Neural cell (in vitro differentiated cells): ENCODE results near the gene TMEM181. TPM values are rescaled to one million over a fixed set of nuclear protein-coding genes. Genes with fewer than 3 reads are reported as not detected.

Source experiments
- H2AFZ ChIP-seq: fragments of 200-600, 300-800 bp; sonication (generic), shearing (Covaris generic); 2 replicates; pipeline ENCODE4 v1.6.0; 2014; ENCODE audit warnings: low read depth, mild to moderate bottlenecking, antibody characterized with exemption, low read length, moderate library complexity
- H3F3A ChIP-seq: fragments of 200-600 bp; shearing (Covaris generic); 2 replicates; pipeline ENCODE4 v1.6.1; 2016; ENCODE audit warnings: mild to moderate bottlenecking, moderate library complexity, mixed read lengths, antibody characterized with exemption, low read length; ENCODE audit not compliant: insufficient read depth, poor library complexity, severe bottlenecking
- H3K27ac ChIP-seq: fragments of 200-600, 300-800 bp; sonication (generic), shearing (Covaris generic); 2 replicates; pipeline ENCODE4 v1.5.1; 2014; ENCODE audit warnings: mild to moderate bottlenecking, low read length, moderate library complexity
- H3K27me3 ChIP-seq: fragments of 300-800, 200-600 bp; sonication (generic), shearing (Covaris generic); 2 replicates; pipeline ENCODE4 v1.6.0; 2014; ENCODE audit warnings: mild to moderate bottlenecking, low read depth, low read length, moderate library complexity; ENCODE audit not compliant: insufficient read depth
- H3K36me3 ChIP-seq: fragments of 300-800, 200-600 bp; sonication (generic), shearing (Covaris generic); 2 replicates; pipeline ENCODE4 v1.5.1; 2014; ENCODE audit warnings: mild to moderate bottlenecking, antibody characterized with exemption, low read length, moderate library complexity; ENCODE audit not compliant: insufficient read depth
- H3K4me2 ChIP-seq: fragments of 300-800, 200-600 bp; sonication (generic), shearing (Covaris generic); 2 replicates; pipeline ENCODE4 v1.6.0; 2014; ENCODE audit warnings: mild to moderate bottlenecking, low read length
- H3K4me3 ChIP-seq: fragments of 300-800, 200-600 bp; sonication (generic), shearing (Covaris generic); 2 replicates; pipeline ENCODE4 v1.5.1; 2014; ENCODE audit warnings: mild to moderate bottlenecking, low read length, moderate library complexity
- H3K79me2 ChIP-seq: fragments of 200-600 bp; shearing (Covaris generic); replicated peaks from 2 replicates; pipeline ENCODE4 v1.6.0; 2014; ENCODE audit warnings: mild to moderate bottlenecking, low read length, moderate library complexity; ENCODE audit not compliant: insufficient read depth
- H3K9ac ChIP-seq: fragments of 300-800, 200-600 bp; sonication (generic), shearing (Covaris generic); 2 replicates; pipeline ENCODE4 v1.6.1; 2016; ENCODE audit warnings: mild to moderate bottlenecking, low read length, mixed read lengths
- H3K9me2 ChIP-seq: fragments of 200-600 bp; shearing (Covaris generic); 2 replicates; pipeline ENCODE4 v1.6.1; 2016; ENCODE audit warnings: mild to moderate bottlenecking, low read length, mixed read lengths; ENCODE audit not compliant: insufficient read depth
- H3K9me3 ChIP-seq: fragments of 200-600, 300-800 bp; sonication (generic), shearing (Covaris generic); 2 replicates; pipeline ENCODE4 v1.6.1; 2016; ENCODE audit warnings: mild to moderate bottlenecking, mixed run types, low read length, moderate library complexity, mixed read lengths
- H4K20me1 ChIP-seq: fragments of 200-600 bp; shearing (Covaris generic); 2 replicates; pipeline ENCODE4 v1.6.1; 2016; ENCODE audit warnings: mild to moderate bottlenecking, mixed run types; ENCODE audit not compliant: insufficient read depth
- CTCF ChIP-seq: fragments of 450-650 bp; IDR thresholded peaks from 2 replicates; pipeline ENCODE4 v1.5.1; 2014; ENCODE audit warnings: antibody characterized with exemption, mild to moderate bottlenecking, moderate library complexity; ENCODE audit not compliant: poor library complexity, severe bottlenecking
- EP300 ChIP-seq: fragments of 450-650 bp; conservative IDR thresholded peaks from 2 replicates; pipeline ENCODE4 v1.6.1; 2014; ENCODE audit warnings: antibody characterized with exemption, mild to moderate bottlenecking, moderate library complexity; ENCODE audit not compliant: poor library complexity, severe bottlenecking
- EZH2 ChIP-seq: fragments of 200-600, 300-800 bp; shearing (Covaris generic), sonication (generic); IDR thresholded peaks from 2 replicates; pipeline ENCODE4 v1.6.1; 2014; ENCODE audit warnings: antibody characterized with exemption, low read length, borderline replicate concordance, mild to moderate bottlenecking; ENCODE audit not compliant: insufficient read depth, poor library complexity, severe bottlenecking
- MXI1 ChIP-seq: fragments of 450-650 bp; conservative IDR thresholded peaks from 2 replicates; pipeline ENCODE4 v1.6.1; 2014; ENCODE audit warnings: antibody characterized with exemption, mild to moderate bottlenecking; ENCODE audit not compliant: poor library complexity, severe bottlenecking
- POLR2AphosphoS5 ChIP-seq: IDR thresholded peaks from 2 replicates; pipeline ENCODE4 v1.6.1; 2012
- RAD21 ChIP-seq: fragments of 450-650 bp; conservative IDR thresholded peaks from 2 replicates; pipeline ENCODE4 v1.6.1; 2014; ENCODE audit warnings: antibody characterized with exemption, mild to moderate bottlenecking, moderate library complexity
- REST ChIP-seq: IDR thresholded peaks from 2 replicates; pipeline ENCODE4 v1.6.1; 2012; ENCODE audit warnings: borderline replicate concordance
- SMC3 ChIP-seq: fragments of 450-650 bp; conservative IDR thresholded peaks from 2 replicates; pipeline ENCODE4 v1.6.1; 2014; ENCODE audit warnings: antibody characterized with exemption, mild to moderate bottlenecking, moderate library complexity; ENCODE audit not compliant: poor library complexity
- TAF1 ChIP-seq: IDR thresholded peaks from 2 replicates; pipeline ENCODE4 v1.6.1; 2012; ENCODE audit warnings: low read depth
- polyA plus RNA-seq: library from polyadenylated mRNA; depleted of rRNA; stranded (reverse); fragments of >200 nt; gene quantifications from 2 replicates; pipeline ENCODE4 v1.2.3, GENCODE V29; 2014

The TMEM181 gene
- polyA plus RNA-seq, 1 donor from 2014 or later: 47.6 TPM

DNA sequence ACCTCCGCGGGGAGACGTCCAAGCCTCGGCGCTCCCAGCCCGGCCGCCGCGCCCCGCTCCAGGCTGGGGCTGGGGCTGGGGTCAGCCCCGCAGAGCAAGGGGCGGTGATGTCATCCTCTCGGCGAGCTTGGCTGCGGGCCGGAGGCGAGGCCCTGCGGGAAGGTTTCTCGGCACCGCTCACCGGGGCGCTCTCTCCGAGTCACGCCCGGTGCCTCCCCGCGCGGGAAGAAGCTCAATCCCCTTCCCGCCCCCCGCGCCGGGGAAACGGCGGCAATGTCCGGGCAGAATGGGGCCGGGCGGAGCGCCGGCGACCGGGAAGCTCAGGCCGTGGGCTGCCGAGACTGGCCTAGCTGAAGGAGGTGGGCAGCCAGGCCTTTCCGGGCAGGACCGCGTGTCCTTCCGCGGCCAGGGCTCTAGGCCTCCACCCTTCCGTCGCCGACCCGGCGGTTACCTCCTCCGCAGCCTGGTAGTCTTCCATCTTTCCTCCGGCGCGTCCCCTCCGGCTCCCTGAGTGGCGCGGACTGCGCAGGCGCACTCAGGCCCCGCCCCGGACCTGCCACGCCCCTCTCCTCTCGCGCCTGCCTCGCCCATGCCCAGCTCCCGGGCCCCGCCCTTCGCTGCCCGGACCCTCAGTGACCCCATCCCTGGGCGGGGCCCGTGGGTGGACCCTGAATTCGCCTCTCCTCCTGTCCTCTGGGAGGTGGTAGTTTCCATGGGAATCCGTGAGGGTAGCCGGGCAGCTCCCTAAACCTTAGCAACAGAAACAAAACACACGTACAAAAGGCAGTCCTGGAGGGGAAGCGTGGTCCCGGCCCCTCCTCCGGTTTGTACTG is 84.6 kb downstream of the TMEM181 start, which contains the start of gene DYNLT1:
DYNLT1 (minus strand) TSS at position 513 of the 833 bp plus-strand sequence; CDS start at position 478, 35 bp downstream.
- Histone ChIP-seq H3K9ac (peak within 1 kb of the TSS; percentile 100), H2AFZ (peak within 1 kb of the TSS; percentile 86), H3F3A (no peaks in the 10 kb centered on the region), H3K9me2 (no peaks in the 10 kb centered on the region), H3K4me2 (peak within 1 kb of the TSS; percentile 57), H3K36me3 (peaks cover 11% of the 10 kb centered on the region), H3K4me3 (peak within 1 kb of the TSS; percentile 99), H4K20me1 (no peaks in the 10 kb centered on the region), H3K27me3 (no peaks in the 10 kb centered on the region), H3K79me2 (peaks cover 36% of the 10 kb centered on the region), H3K9me3 (no peaks in the 10 kb centered on the region), H3K27ac (peak within 1 kb of the TSS; percentile 96)
- TF ChIP-seq TAF1 (peak; percentile 94), EZH2 (no peak), POLR2AphosphoS5 (peak; percentile 100), SMC3 (no peak), CTCF (no peak), RAD21 (peak; percentile 29), MXI1 (peak; percentile 59), REST (peak; percentile 83), EP300 (peak; percentile 44)

DNA sequence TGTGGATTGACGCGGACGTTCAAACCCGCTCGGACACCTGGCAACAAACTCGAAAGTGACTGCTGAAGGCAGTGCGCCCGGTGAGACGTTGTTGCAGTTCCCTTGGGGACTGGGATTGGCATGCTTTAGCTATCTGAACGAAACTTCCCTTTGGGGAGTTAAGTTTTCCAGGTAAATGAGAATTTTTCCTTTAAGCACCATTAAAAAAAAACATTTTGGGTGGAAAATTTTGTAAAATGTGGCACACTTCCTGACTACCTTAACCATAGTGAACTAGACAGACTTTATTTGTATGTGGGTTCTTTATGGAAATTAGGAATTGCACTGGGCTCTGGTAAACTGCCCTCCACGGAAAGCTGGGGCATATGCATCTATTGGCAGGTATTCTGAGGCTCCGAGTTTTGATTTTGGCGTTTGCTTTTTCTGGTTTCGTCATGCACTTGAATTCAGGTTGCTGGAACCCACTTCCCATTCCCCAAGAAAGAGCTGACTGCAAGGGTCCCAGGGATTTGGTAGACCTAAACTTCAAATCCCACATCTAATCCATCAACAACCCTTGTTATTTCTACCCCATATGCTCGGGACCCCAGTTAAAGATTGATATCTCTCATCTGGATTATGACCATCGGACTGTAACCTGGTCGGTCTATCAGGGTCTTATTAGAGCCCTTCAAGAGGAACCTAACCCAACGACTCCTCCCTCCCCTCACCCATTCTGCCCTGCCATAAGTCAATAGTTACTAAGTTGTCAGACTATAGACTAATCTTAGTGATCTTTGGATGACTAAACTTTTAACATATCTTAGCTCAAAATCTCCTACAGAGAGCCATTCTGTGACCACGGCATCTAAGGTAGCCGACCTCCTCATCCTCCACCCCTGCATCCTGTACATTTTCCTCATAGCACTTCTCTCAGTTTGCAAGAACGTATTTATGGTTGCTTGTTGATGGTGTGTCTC is 85.5 kb downstream of the TMEM181 start:
- peak overlapping the region; percentile 100 for H3K9ac ChIP-seq

More for the DNA sequence above, 85.5 kb downstream of the TMEM181 start:
- H2AFZ ChIP-seq: peak overlapping the region; percentile 86
- no peaks in the 10 kb centered on the region for H3K27me3 ChIP-seq
- H3K79me2 ChIP-seq: peaks cover 31% of the 10 kb centered on the region
- peak overlapping the region; percentile 96 for H3K27ac ChIP-seq
- H3K4me2 ChIP-seq: peak overlapping the region; percentile 46
- H3K9me2 ChIP-seq: no peaks in the 10 kb centered on the region
- peak overlapping the region; percentile 99 for H3K4me3 ChIP-seq
- TF ChIP-seq SMC3: no peak
- no peak for TF ChIP-seq EP300
- no peak for TF ChIP-seq TAF1
- TF ChIP-seq REST: no peak
- no peaks in the 10 kb centered on the region for H3F3A ChIP-seq
- peaks cover 11% of the 10 kb centered on the region for H3K36me3 ChIP-seq
- H3K9me3 ChIP-seq: no peaks in the 10 kb centered on the region
- no peaks in the 10 kb centered on the region for H4K20me1 ChIP-seq
